Measurements from ENCODE around the gene SYT12. TPM values are rescaled to one million over a fixed set of nuclear protein-coding genes. Genes with fewer than 3 reads are reported as not detected.

SYT12 gene
- total RNA-seq, 2 donors from 2014 or later = 3.2 to 16.9 TPM

GRCh38 chr11:67085617-67086016, 62.7 kb downstream of the SYT12 start:
- Histone ChIP-seq H3K9me3 (no peaks in the 10 kb centered on the region), H3K27me3 (replicated peaks; ENCODE audit: insufficient read depth) (no peaks in the 10 kb centered on the region), H3K27ac (no peak overlapping the region), H3K4me1 (ENCODE audit: control insufficient read depth in 1 of 2, low read depth in 2 of 2) (peaks cover 3 to 14% of the 10 kb centered on the region in 2 donors), H3K4me3 (no peak overlapping the region), H3K36me3 (no peaks in the 10 kb centered on the region)
- no peak for TF ChIP-seq CTCF (IDR thresholded peaks at IDR 0.05)
- no peak for DNase-seq (ENCODE audit: low spot score)
- ATAC-seq (ENCODE audit: insufficient number of reproducible peaks, low FRiP score, low read depth) = no peak

- Histone ChIP-seq H3K9me3 (no peaks in the 10 kb centered on the region), H3K4me3 (no peak overlapping the region), H3K27me3 (replicated peaks; ENCODE audit: insufficient read depth) (no peaks in the 10 kb centered on the region), H3K4me1 (ENCODE audit: control insufficient read depth in 1 of 2, low read depth in 2 of 2) (no peaks in the 10 kb centered on the region), H3K27ac (no peak overlapping the region), H3K36me3 (no peaks in the 10 kb centered on the region)
- DNase-seq (ENCODE audit: low spot score) (no peak), ATAC-seq (ENCODE audit: insufficient number of reproducible peaks, low FRiP score, low read depth) (no peak)
- TF ChIP-seq CTCF (IDR thresholded peaks at IDR 0.05) = no peak
Observed at GRCh38 chr11:67090717-67091116, 67.8 kb downstream of the SYT12 start.

GRCh38 chr11:67095214-67095507, 72.2 kb downstream of the SYT12 start:
- no peaks in the 10 kb centered on the region for H3K27me3 ChIP-seq (replicated peaks; ENCODE audit: insufficient read depth)
- no peak for ATAC-seq (ENCODE audit: insufficient number of reproducible peaks, low FRiP score, low read depth)

GRCh38 chr11:67098799-67099429, 76.0 kb downstream of the SYT12 start:
- no peak for DNase-seq (ENCODE audit: low spot score)
- ATAC-seq (ENCODE audit: insufficient number of reproducible peaks, low FRiP score, low read depth) = no peak
- no peaks in the 10 kb centered on the region for H3K9me3 ChIP-seq
- no peaks in the 10 kb centered on the region for H3K27me3 ChIP-seq (replicated peaks; ENCODE audit: insufficient read depth)
- H3K4me1 ChIP-seq (ENCODE audit: control insufficient read depth in 1 of 2, low read depth in 2 of 2) = no peaks in the 10 kb centered on the region
- H3K4me3 ChIP-seq = no peak overlapping the region
- H3K27ac ChIP-seq = no peak overlapping the region
- H3K36me3 ChIP-seq = no peaks in the 10 kb centered on the region
- TF ChIP-seq CTCF (IDR thresholded peaks at IDR 0.05) = no peak

More at GRCh38 chr11:67095214-67095507, 72.2 kb downstream of the SYT12 start:
- Histone ChIP-seq H3K4me3 (no peak overlapping the region), H3K9me3 (no peaks in the 10 kb centered on the region), H3K27ac (no peak overlapping the region), H3K36me3 (no peaks in the 10 kb centered on the region), H3K4me1 (ENCODE audit: control insufficient read depth in 1 of 2, low read depth in 2 of 2) (no peaks in the 10 kb centered on the region)
- TF ChIP-seq CTCF (IDR thresholded peaks at IDR 0.05) = no peak
- no peak for DNase-seq (ENCODE audit: low spot score)

- Histone ChIP-seq H3K4me1 (ENCODE audit: control insufficient read depth in 1 of 2, low read depth in 2 of 2) (no peaks in the 10 kb centered on the region), H3K27me3 (replicated peaks; ENCODE audit: insufficient read depth) (no peaks in the 10 kb centered on the region), H3K4me3 (no peak overlapping the region), H3K27ac (no peak overlapping the region), H3K36me3 (no peaks in the 10 kb centered on the region), H3K9me3 (no peaks in the 10 kb centered on the region)
- ATAC-seq (ENCODE audit: insufficient number of reproducible peaks, low FRiP score, low read depth) = no peak
- no peak for DNase-seq (ENCODE audit: low spot score)
- TF ChIP-seq CTCF (IDR thresholded peaks at IDR 0.05) = no peak
Observed at GRCh38 chr11:67099831-67100324, 76.9 kb downstream of the SYT12 start.

Other genes starting within 250 kb of the SYT12 start
- 10 to 100 TPM; 11.9 to 17.5 TPM for gene RCE1, start 179.7 kb upstream of the SYT12 start, total RNA-seq
- 10 to 100 TPM; 12.4 to 23.0 TPM for gene LRFN4, start 166.1 kb upstream of the SYT12 start, total RNA-seq
- gene PC, start 64.8 kb upstream of the SYT12 start, total RNA-seq = 10 to 100 TPM in 1 of 2 donors, 1 to 10 TPM in 1; 8.0 to 12.7 TPM
- not detected for gene C11orf86, start 47.8 kb upstream of the SYT12 start, total RNA-seq
- 10 to 100 TPM; 31.9 to 51.3 TPM for gene RHOD, start 33.7 kb downstream of the SYT12 start, total RNA-seq
- gene KDM2A, start 96.1 kb downstream of the SYT12 start, total RNA-seq = 100 to 1,000 TPM in 1 of 2 donors, 10 to 100 TPM in 1; 40.1 to 130 TPM
- gene GRK2, start 243.3 kb downstream of the SYT12 start, total RNA-seq = 10 to 100 TPM; 72.8 to 85.2 TPM

All from thoracic aorta (tissue), 2 donors.